ENCODE data around the gene SYNGAP1. TPM values are rescaled to one million over a fixed set of nuclear protein-coding genes. Genes with fewer than 3 reads are reported as not detected.
A peak's percentile ranks its signal among the peaks of the same experiment; 100 is the strongest.

The SYNGAP1 gene
- total RNA-seq, 1 experiment from 2014 or later = 29.0 TPM

DNA sequence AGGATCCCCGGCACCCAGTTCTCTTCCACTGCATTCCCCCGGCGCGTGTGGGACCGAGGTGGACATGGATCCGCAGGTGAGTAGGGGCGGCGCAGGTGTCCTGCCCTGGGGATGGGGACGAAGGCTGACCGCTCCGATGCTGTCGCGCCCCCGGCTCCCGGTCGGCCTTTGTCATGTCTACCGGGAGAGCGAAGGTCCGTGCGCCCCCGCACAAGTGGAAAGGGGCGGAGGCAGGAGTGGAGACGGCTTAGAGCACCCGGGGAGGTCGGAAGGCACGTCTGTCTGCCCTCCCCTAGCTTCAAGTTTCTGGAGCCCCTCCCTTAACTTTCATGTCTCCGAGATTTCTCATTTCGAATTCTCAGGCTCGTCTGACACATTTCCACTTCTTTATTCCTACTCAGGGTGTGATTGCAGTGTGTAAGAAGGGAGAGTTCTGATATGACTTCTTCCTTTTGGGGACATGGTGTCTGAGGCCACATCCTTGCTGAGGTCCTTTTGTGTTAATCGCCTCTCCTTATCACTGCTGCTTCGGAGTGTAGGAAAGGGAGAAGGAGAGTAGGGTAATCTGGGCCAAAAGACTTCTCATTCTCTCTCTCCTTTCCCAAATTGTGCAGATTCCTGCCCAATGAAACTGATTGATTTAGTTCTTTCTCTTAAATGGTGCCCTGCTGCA, 27.8 kb upstream of the SYNGAP1 start:
- peaks cover 27% of the 10 kb centered on the region for H3K4me1 ChIP-seq (ENCODE audit: control insufficient read depth, insufficient read depth, low read length)
- H3K36me3 ChIP-seq (ENCODE audit: control insufficient read depth, insufficient read depth, low read length) = no peaks in the 10 kb centered on the region
- H3K27me3 ChIP-seq (ENCODE audit: control insufficient read depth, insufficient read depth, low read length) = no peaks in the 10 kb centered on the region
- peak overlapping the region; percentile 88 to 89 for H3K4me3 ChIP-seq (ENCODE audit: low read depth in 2 of 2, low read length in 2 of 2)
- ChIA-PET CTCF (no interaction called here), POLR2A (no interaction called here)
- no peak for TF ChIP-seq SIN3A (IDR thresholded peaks at IDR 0.05; ENCODE audit: borderline replicate concordance, insufficient read depth, low read depth, low read length)
- TF ChIP-seq, protein P1, sequence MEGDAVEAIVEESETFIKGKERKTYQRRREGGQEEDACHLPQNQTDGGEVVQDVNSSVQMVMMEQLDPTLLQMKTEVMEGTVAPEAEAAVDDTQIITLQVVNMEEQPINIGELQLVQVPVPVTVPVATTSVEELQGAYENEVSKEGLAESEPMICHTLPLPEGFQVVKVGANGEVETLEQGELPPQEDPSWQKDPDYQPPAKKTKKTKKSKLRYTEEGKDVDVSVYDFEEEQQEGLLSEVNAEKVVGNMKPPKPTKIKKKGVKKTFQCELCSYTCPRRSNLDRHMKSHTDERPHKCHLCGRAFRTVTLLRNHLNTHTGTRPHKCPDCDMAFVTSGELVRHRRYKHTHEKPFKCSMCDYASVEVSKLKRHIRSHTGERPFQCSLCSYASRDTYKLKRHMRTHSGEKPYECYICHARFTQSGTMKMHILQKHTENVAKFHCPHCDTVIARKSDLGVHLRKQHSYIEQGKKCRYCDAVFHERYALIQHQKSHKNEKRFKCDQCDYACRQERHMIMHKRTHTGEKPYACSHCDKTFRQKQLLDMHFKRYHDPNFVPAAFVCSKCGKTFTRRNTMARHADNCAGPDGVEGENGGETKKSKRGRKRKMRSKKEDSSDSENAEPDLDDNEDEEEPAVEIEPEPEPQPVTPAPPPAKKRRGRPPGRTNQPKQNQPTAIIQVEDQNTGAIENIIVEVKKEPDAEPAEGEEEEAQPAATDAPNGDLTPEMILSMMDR (IDR thresholded peaks at IDR 0.05) = no peak
- TF ChIP-seq POLR2AphosphoS5 (IDR thresholded peaks at IDR 0.05; ENCODE audit: low read depth, low read length) = no peak
- no peak for TF ChIP-seq TCF7L2 (IDR thresholded peaks at IDR 0.05; ENCODE audit: low read depth, low read length)
- TF ChIP-seq, protein P2, sequence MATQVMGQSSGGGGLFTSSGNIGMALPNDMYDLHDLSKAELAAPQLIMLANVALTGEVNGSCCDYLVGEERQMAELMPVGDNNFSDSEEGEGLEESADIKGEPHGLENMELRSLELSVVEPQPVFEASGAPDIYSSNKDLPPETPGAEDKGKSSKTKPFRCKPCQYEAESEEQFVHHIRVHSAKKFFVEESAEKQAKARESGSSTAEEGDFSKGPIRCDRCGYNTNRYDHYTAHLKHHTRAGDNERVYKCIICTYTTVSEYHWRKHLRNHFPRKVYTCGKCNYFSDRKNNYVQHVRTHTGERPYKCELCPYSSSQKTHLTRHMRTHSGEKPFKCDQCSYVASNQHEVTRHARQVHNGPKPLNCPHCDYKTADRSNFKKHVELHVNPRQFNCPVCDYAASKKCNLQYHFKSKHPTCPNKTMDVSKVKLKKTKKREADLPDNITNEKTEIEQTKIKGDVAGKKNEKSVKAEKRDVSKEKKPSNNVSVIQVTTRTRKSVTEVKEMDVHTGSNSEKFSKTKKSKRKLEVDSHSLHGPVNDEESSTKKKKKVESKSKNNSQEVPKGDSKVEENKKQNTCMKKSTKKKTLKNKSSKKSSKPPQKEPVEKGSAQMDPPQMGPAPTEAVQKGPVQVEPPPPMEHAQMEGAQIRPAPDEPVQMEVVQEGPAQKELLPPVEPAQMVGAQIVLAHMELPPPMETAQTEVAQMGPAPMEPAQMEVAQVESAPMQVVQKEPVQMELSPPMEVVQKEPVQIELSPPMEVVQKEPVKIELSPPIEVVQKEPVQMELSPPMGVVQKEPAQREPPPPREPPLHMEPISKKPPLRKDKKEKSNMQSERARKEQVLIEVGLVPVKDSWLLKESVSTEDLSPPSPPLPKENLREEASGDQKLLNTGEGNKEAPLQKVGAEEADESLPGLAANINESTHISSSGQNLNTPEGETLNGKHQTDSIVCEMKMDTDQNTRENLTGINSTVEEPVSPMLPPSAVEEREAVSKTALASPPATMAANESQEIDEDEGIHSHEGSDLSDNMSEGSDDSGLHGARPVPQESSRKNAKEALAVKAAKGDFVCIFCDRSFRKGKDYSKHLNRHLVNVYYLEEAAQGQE (IDR thresholded peaks at IDR 0.05; ENCODE audit: insufficient read depth in 1 of 2, low read depth in 2 of 2, low read length in 1 of 2) = no peak
- in situ Hi-C loops (cut with HindIII; ENCODE audit: low pct_unique_long_range_greater_than_20kb, low sequenced_read_pairs) (no loop called here), intact Hi-C loops (cut with micrococcal nuclease; ENCODE audit: unreplicated experiment) (no loop called here)
- DNase-seq (ENCODE audit: low read depth, low spot score) (no peak), ATAC-seq (peak; percentile 19)
- peak overlapping the region; percentile 88 for H3K27ac ChIP-seq (ENCODE audit: low read length)
- H3K9me3 ChIP-seq (ENCODE audit: control insufficient read depth, insufficient read depth, low read depth, low read length) = no peaks in the 10 kb centered on the region
- no TSS peak for BruUV-seq (replicated peaks)

DNA sequence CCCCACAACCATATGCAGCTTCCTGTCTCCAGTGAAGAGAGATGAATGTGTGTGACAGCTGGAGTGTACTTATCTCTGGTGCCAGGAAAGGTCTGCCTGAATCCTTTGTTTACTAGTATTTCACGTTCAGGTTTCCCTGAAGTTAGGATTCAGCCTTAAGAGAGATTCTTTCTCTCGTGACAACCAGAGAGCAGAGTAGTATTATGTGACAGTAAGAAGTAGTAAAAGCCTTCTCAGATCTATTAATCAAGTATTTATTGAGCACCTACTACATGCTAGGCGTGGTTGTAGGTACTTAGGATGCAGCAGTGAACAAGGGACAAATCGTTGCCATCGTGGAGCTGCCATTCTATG, 27.3 kb upstream of the SYNGAP1 start:
- TF ChIP-seq SIN3A (IDR thresholded peaks at IDR 0.05; ENCODE audit: borderline replicate concordance, insufficient read depth, low read depth, low read length) (no peak), TCF7L2 (IDR thresholded peaks at IDR 0.05; ENCODE audit: low read depth, low read length) (no peak), POLR2AphosphoS5 (IDR thresholded peaks at IDR 0.05; ENCODE audit: low read depth, low read length) (no peak)
- TF ChIP-seq, protein P1 (IDR thresholded peaks at IDR 0.05) = no peak
- TF ChIP-seq, protein P2 (IDR thresholded peaks at IDR 0.05; ENCODE audit: insufficient read depth in 1 of 2, low read depth in 2 of 2, low read length in 1 of 2) = no peak
- DNase-seq (ENCODE audit: low read depth, low spot score) = no peak
- POLR2A ChIA-PET = no interaction called here
- in situ Hi-C loops (cut with HindIII; ENCODE audit: low pct_unique_long_range_greater_than_20kb, low sequenced_read_pairs) = no loop called here
- Histone ChIP-seq H3K4me1 (ENCODE audit: control insufficient read depth, insufficient read depth, low read length) (peaks cover 27% of the 10 kb centered on the region), H3K36me3 (ENCODE audit: control insufficient read depth, insufficient read depth, low read length) (no peaks in the 10 kb centered on the region), H3K27ac (ENCODE audit: low read length) (peak overlapping the region; percentile 88), H3K9me3 (ENCODE audit: control insufficient read depth, insufficient read depth, low read depth, low read length) (no peaks in the 10 kb centered on the region), H3K4me3 (ENCODE audit: low read depth in 2 of 2, low read length in 2 of 2) (peak overlapping the region; percentile 88 to 89), H3K27me3 (ENCODE audit: control insufficient read depth, insufficient read depth, low read length) (no peaks in the 10 kb centered on the region)
- intact Hi-C loops (cut with micrococcal nuclease; ENCODE audit: unreplicated experiment) = no loop called here
- CTCF ChIA-PET = no interaction called here
- ATAC-seq = no peak
- TSS peak; percentile 90 for BruUV-seq (replicated peaks)

Data from Panc1 (cell line).